ENCODE measurements around the gene HNRNPA1L2. TPM values are rescaled to one million over a fixed set of nuclear protein-coding genes. Genes with fewer than 3 reads are reported as not detected.

HNRNPA1L2 gene
- total and polyA plus RNA-seq, 2 experiments from 2014 or later: 3.6 to 9.4 TPM

GRCh38 chr13:52686376-52686775 is 44.1 kb downstream of the HNRNPA1L2 start:
- Mint-ChIP-seq H3K4me3 (no peak overlapping the region), H3K36me3 (ENCODE audit: low read depth) (peaks cover 50% of the 10 kb centered on the region), H3K27ac (no peak overlapping the region), H3K27me3 (ENCODE audit: insufficient read depth, low read depth, poor library complexity) (no peaks in the 10 kb centered on the region), H3K9me3 (no peaks in the 10 kb centered on the region), H3K4me1 (no peaks in the 10 kb centered on the region)
- ATAC-seq: no peak
- Histone ChIP-seq H3K4me1 (ENCODE audit: insufficient read depth) (no peaks in the 10 kb centered on the region), H2AFZ (no peak overlapping the region), H3K4me2 (no peak overlapping the region), H3K27ac (ENCODE audit: low read depth) (no peak overlapping the region), H3F3A (replicated peaks; ENCODE audit: low read depth) (no peaks in the 10 kb centered on the region), H3K27me3 (ENCODE audit: insufficient read depth) (no peaks in the 10 kb centered on the region), H3K9me2 (ENCODE audit: insufficient read depth) (no peaks in the 10 kb centered on the region), H3K4me3 (no peak overlapping the region), H3K79me2 (replicated peaks; ENCODE audit: insufficient read depth) (0 out of 2 replicates have a peak, but pooled peaks cover 15% of the 10 kb centered on the region), H4K20me1 (replicated peaks; ENCODE audit: insufficient read depth) (peaks cover 12% of the 10 kb centered on the region; the same call in 1 of the 2 replicates), H3K36me3 (ENCODE audit: insufficient read depth) (no peaks in the 10 kb centered on the region)
- no peak for TF ChIP-seq STAT1 (IDR thresholded peaks at IDR 0.05; ENCODE audit: unreplicated experiment)
- no peak for TF ChIP-seq POLR2AphosphoS5 (IDR thresholded peaks at IDR 0.05; ENCODE audit: low read depth)
- TF ChIP-seq REST (IDR thresholded peaks at IDR 0.05; ENCODE audit: unreplicated experiment): no peak
- no peak for TF ChIP-seq ETS1 (IDR thresholded peaks at IDR 0.05)
- no peak for TF ChIP-seq CREB1 (CRISPR knock-in tag; IDR thresholded peaks at IDR 0.05; ENCODE audit: low read depth)
- TF ChIP-seq NANOG (IDR thresholded peaks at IDR 0.05; ENCODE audit: borderline replicate concordance): no peak
- DNase-seq (ENCODE audit: low spot score): no peak

Other genes with a start within 250 kb of the HNRNPA1L2 start
- 0.69 TPM in 1 of 2 replicates, not detected in the other for gene THSD1, start 236.3 kb upstream of the HNRNPA1L2 start, total RNA-seq (2014; rRNA removed; shearing (Covaris generic))
- 0.07 TPM in 1 of 2 replicates, not detected in the other for gene THSD1, start 236.3 kb upstream of the HNRNPA1L2 start, polyA plus RNA-seq (2016; fragmentation: Nextera tagmentation; extraction: Ambion mirVana)
- 33.8 and 36.2 TPM in 2 replicates for gene VPS36, start 191.8 kb upstream of the HNRNPA1L2 start, total RNA-seq (2014; rRNA removed; shearing (Covaris generic))
- 25.7 and 28.9 TPM in 2 replicates for gene VPS36, start 191.8 kb upstream of the HNRNPA1L2 start, polyA plus RNA-seq (2016; fragmentation: Nextera tagmentation; extraction: Ambion mirVana)
- 48.0 and 48.8 TPM in 2 replicates for gene CKAP2, start 187.0 kb upstream of the HNRNPA1L2 start, total RNA-seq (2014; rRNA removed; shearing (Covaris generic))
- 80.4 and 103 TPM in 2 replicates for gene CKAP2, start 187.0 kb upstream of the HNRNPA1L2 start, polyA plus RNA-seq (2016; fragmentation: Nextera tagmentation; extraction: Ambion mirVana)
- gene SUGT1, start 10.4 kb downstream of the HNRNPA1L2 start, total RNA-seq (2014; rRNA removed; shearing (Covaris generic)): 60.9 and 61.3 TPM in 2 replicates
- 153 and 172 TPM in 2 replicates for gene SUGT1, start 10.4 kb downstream of the HNRNPA1L2 start, polyA plus RNA-seq (2016; fragmentation: Nextera tagmentation; extraction: Ambion mirVana)
- 137 and 141 TPM in 2 replicates for gene CNMD, start 97.4 kb downstream of the HNRNPA1L2 start, total RNA-seq (2014; rRNA removed; shearing (Covaris generic))
- gene CNMD, start 97.4 kb downstream of the HNRNPA1L2 start, polyA plus RNA-seq (2016; fragmentation: Nextera tagmentation; extraction: Ambion mirVana): 190 and 207 TPM in 2 replicates
- 1.2 and 1.7 TPM in 2 replicates for gene PCDH8, start 206.2 kb downstream of the HNRNPA1L2 start, total RNA-seq (2014; rRNA removed; shearing (Covaris generic))
- gene PCDH8, start 206.2 kb downstream of the HNRNPA1L2 start, polyA plus RNA-seq (2016; fragmentation: Nextera tagmentation; extraction: Ambion mirVana): 0.36 and 0.83 TPM in 2 replicates

Measured in GM23338 (cell line).